Activated CD4-positive, alpha-beta T cell treated with anti-CD3 and anti-CD28 coated beads, Interleukin-2, amount 50 U/mL, for 48 hours (primary cell): ENCODE results near the gene RETN.

ENCODE experiments used
- DNase-seq, 2 experiments: peaks; one replicate each; pipeline ENCODE4 v3.0.0-alpha.2; 2020

The RETN gene

GRCh38 chr19:7661744-7662538, 6.9 kb upstream of the RETN start:
- no peak for DNase-seq

DNA sequence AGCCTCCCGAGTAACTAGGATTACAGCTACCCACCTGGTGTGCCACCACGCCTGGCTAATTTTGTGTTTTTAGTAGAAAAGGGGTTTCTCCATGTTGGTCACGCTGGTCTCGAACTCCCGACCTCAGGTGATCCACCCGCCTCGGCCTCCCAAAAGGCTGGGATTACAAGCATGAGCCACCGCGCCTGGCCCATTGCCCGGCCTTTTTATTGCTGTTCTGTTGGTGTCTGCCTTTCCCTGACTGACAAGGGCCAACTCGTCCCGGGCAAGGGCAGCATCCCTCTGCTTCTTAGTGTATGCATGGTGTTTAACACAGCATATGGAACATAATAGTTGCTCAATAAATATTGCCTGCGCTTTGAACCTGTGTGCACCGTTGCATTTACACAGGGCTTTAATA, 6.2 kb upstream of the RETN start:
- DNase-seq = no peak

DNA sequence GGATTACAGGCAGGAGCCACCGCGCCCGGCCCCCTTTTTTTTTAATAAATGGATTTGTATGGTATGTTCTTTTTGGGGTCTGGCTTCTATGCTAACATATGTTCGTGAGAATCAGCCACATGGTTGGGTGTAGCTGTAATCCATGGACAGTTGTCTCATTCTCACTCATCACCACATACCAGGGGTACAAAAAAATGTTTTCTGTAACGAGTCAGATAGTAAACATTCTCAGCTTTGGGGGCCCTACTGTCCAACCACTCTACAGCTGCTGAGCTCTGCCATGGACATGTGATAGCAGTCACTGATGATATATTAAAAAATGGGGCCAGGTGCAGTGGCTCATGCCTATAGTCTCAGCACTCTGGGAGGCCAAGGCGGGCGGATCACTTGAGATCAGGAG, 5.1 kb upstream of the RETN start:
- DNase-seq = no peak

DNA sequence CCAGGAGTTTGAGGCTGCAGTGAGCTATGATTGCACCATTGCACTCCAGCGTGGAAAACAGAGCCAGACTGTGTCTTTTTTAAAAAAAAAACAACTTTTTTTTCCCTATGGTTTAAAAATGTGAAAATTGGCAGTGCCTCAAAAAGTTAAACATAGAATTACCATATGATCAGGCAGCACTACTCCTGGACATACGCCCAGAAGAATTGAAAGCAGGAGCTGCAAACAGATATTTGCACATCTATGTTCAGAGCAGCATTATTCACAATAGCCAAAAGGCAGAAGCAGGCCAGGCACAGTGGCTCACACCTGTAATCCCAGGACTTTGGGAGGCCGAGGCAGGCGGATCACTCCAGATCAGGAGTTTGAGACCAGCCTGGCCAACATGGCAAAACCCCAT, 3.8 kb upstream of the RETN start:
- DNase-seq = no peak

GRCh38 chr19:7669641-7670040, 792 bp downstream of the RETN start:
- DNase-seq = no peak

GRCh38 chr19:7670150-7670783, 1.4 kb downstream of the RETN start:
- no peak for DNase-seq

GRCh38 chr19:7670790-7671189, 1.9 kb downstream of the RETN start:
- DNase-seq = no peak

DNA sequence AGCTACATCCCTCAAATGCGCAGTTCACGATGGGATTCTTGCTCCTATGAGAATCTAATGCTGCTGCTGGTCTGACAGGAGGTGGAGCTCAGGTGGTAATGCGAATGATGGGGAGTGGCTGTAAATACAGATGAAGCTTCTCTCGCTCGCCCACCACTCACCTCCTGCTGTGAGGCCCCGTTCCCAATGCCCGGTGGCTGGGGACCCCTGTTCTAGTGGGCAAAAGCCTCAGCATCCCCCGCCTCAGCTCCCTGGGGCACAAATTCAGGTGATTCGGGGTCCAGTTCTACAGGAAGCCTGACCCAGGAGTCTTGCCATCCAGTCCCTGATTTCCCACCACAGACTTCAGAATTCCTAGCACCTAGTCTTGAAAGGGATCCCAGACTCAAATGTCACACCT, 3.7 kb downstream of the RETN start:
- DNase-seq = no peak

DNA sequence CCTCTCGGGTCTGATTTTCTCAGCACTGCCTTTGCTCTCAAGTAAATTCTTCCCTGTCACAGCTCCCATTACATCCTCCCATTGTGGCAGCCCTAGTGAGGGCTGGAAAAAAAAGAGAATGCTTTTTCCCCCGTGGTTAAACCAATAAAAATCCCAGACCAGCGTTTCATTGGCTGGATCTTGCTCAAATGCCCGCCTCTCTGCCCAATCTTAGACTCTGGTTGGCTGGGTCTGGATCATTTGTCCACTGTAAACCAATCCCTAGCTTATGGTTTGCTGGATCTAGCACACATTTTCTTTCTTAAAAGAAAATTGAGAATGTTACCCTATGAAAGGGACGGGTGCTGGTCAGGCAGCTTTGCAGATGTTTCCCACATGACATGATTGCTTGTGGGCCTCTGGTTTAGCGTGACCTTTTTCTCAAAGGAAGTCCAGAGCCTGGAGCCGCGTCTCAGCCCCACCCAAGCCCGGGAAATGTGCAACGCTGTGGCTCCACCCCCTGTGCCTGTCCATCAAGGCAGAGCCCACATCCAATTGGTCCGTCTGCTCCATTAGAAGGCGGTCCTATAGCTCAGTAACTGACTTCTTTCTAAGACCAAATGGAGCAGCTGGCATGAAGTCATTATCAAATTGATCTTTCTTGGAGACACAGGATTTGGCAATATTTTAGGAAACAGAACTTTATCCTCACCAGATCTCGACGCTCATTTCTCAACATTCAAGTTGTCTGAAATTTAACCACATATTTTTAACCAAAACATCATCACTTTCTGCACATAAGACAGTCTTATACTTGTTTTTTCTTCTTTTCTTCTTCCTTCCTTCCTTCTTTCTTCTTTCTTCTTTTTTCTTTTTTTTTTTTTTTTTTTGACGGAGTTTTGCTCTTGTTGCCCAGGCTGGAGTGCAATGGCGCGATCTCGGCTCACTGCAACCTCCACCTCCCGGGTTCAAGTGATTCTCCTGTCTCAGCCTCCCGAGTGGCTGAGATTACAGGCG, 5.5 kb downstream of the RETN start:
- DNase-seq = peak; percentile 46 to 53

GRCh38 chr19:7676376-7676775, 7.5 kb downstream of the RETN start:
- no peak for DNase-seq

GRCh38 chr19:7676854-7677253, 8.0 kb downstream of the RETN start, which contains the start of gene MCEMP1:
TSS of gene MCEMP1 (plus strand) at chr19:7677090. CDS start at chr19:7677121, 31 bp downstream.
- no peak for DNase-seq

DNA sequence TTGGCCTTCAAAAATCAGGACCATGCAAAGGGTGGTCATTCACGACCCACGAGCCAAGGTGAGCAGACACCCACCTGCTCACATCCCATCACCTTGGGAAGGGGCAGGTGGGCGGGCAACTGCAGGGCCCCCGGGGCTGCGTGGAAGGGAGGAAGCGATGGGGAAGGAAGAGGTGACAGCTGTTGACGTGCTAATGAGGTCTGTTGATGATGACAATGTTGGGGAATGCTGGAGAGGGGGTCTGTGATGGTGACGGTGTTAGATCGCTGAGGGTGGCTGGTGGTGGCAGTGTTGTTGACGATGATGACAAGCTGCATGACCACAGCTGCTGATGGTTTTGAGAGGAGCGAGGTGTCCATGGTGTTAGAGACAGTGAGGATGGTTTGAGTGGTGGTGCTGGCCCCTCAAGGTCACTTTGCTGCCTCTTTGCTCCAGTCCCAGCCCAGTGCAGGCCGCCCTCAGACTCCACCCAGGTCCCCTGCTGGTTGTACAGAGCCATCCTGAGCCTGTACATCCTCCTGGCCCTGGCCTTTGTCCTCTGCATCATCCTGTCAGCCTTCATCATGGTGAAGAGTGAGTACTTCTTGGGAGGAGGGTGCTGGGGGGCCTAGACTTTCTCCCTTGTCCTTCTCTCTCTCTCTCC, 8.9 kb downstream of the RETN start:
- DNase-seq = no peak

- DNase-seq = peak; percentile 58 to 72
Observed at GRCh38 chr19:7678971-7679751, 10.3 kb downstream of the RETN start.

- DNase-seq = no peak
Observed at GRCh38 chr19:7679771-7680605, 11.1 kb downstream of the RETN start.

- peak; percentile 82 to 84 for DNase-seq
Observed at GRCh38 chr19:7680606-7681339, 11.9 kb downstream of the RETN start, which contains the start of gene TRAPPC5. TSS of gene TRAPPC5 (plus strand) at chr19:7680833. CDS start at chr19:7682254, 1,421 bp downstream.

DNA sequence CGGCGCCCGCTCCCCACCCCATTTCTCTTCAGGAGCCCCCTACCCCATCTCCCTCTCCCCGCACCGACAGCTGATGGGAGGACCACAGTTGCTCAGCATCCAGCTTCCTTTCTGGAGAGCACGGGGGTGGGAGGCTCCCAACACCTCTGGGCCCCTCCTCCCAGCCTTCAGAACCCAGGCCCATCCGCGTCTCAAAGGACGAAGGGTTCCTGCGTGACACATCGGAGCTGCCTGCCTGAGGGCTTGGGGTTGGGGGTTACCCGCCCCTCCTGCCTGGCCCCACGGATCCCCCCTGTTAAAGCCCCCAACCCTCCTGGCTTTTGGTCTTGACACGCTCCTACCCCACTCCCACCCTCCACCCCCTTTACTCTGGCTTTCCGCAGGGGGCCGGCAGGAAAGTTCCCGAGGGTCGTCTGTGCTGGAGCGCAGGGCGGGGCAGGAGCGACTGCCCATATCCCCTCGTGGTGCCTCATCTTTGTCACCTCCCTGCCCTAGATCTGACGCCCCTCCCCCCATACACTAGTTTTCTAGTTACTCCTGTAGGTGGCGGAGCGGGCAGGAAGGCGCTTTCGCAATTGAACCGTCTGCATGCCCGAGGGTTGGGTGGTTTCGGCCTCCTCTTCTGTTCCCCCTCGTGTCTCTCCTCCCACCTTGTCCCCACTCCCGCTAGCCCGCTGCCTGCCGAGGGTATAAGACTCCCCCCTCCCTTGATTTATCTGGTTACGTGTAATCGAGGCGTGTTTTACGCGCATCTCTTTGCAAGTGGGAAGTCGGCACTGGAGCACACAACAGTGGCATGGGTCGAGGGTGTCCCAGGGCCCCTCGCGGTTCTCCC, 12.7 kb downstream of the RETN start:
- peak; percentile 85 to 91 for DNase-seq

GRCh38 chr19:7682175-7682855, 13.5 kb downstream of the RETN start:
- DNase-seq = no peak
